ENCODE data around the gene ALAD. TPM values are rescaled to one million over a fixed set of nuclear protein-coding genes. Genes with fewer than 3 reads are reported as not detected.

ALAD gene
- total RNA-seq, 2 experiments from 2014 or later, result 33.9 to 40.4 TPM

GRCh38 chr9:113343732-113344231, 57.3 kb downstream of the ALAD start:
- no peaks in the 10 kb centered on the region for H3K27me3 Mint-ChIP-seq
- H3K4me1 Mint-ChIP-seq, result peaks cover 30% of the 10 kb centered on the region
- H3K4me3 Mint-ChIP-seq, result no peak overlapping the region
- no peaks in the 10 kb centered on the region for H3K36me3 Mint-ChIP-seq
- peak overlapping the region; percentile 63 for H3K27ac Mint-ChIP-seq
- ATAC-seq (ENCODE audit: low read depth), result peak; percentile 19
- DNase-seq, result no peak
- no peaks in the 10 kb centered on the region for H3K9me3 Mint-ChIP-seq
- POLR2A ChIA-PET, result no interaction called here

- ATAC-seq (ENCODE audit: low read depth), result no peak
Observed at GRCh38 chr9:113341712-113342410, 59.2 kb downstream of the ALAD start.

GRCh38 chr9:113340011-113340699, 60.9 kb downstream of the ALAD start, which contains the start of gene WDR31:
Gene WDR31, minus strand, starts transcription at chr9:113340275. Its CDS starts 8,253 bp downstream, at chr9:113332022.
- H3K9me3 Mint-ChIP-seq, result no peaks in the 10 kb centered on the region
- DNase-seq (peak; percentile 85), ATAC-seq (ENCODE audit: low read depth) (peak; percentile 91)
- peaks cover 3% of the 10 kb centered on the region for H3K27me3 Mint-ChIP-seq
- H3K4me3 Mint-ChIP-seq, result peak within 1 kb of the TSS; percentile 88
- H3K4me1 Mint-ChIP-seq, result peaks cover 33% of the 10 kb centered on the region
- POLR2A ChIA-PET, result interaction anchor here (0.6 to 3.2 kb wide), 9 partner anchors 10 to 242 kb away, joined by 3 to 43 read pairs (median 7); partner anchors contain the start of genes ALAD, BSPRY, C9orf43 and CDC26
- no peaks in the 10 kb centered on the region for H3K36me3 Mint-ChIP-seq
- peak within 1 kb of the TSS; percentile 65 for H3K27ac Mint-ChIP-seq

More at GRCh38 chr9:113341712-113342410, 59.2 kb downstream of the ALAD start:
- H3K9me3 Mint-ChIP-seq, result no peaks in the 10 kb centered on the region
- H3K27me3 Mint-ChIP-seq, result peaks cover 3% of the 10 kb centered on the region
- peaks cover 24% of the 10 kb centered on the region for H3K4me1 Mint-ChIP-seq
- H3K27ac Mint-ChIP-seq, result peak overlapping the region; percentile 26
- no peak for DNase-seq
- H3K36me3 Mint-ChIP-seq, result no peaks in the 10 kb centered on the region
- POLR2A ChIA-PET, result interaction anchor here (1.0 to 3.2 kb wide), 2 partner anchors 8 to 58 kb away, joined by 3 to 43 read pairs; partner anchors contain the start of gene BSPRY
- peak overlapping the region; percentile 42 for H3K4me3 Mint-ChIP-seq

- Mint-ChIP-seq H3K27me3 (peaks cover 4% of the 10 kb centered on the region), H3K27ac (no peak overlapping the region), H3K9me3 (no peaks in the 10 kb centered on the region), H3K4me1 (peaks cover 30% of the 10 kb centered on the region), H3K4me3 (no peak overlapping the region), H3K36me3 (no peaks in the 10 kb centered on the region)
- no peak for ATAC-seq (ENCODE audit: low read depth)
- POLR2A ChIA-PET, result interaction anchor here (0.8 kb wide), 1 partner anchor 53 kb away, joined by 3 read pairs; no protein-coding TSS in a partner anchor
- DNase-seq, result no peak
Observed at GRCh38 chr9:113337714-113338113, 63.4 kb downstream of the ALAD start.

Other genes with a start within 250 kb of the ALAD start
- gene FKBP15, start 180.0 kb downstream of the ALAD start, total RNA-seq, result 10 to 100 TPM; 37.4 to 40.7 TPM
- 1 to 10 TPM; 8.8 to 9.3 TPM for gene SLC31A1, start 179.7 kb downstream of the ALAD start, total RNA-seq
- gene CDC26, start 125.7 kb downstream of the ALAD start, total RNA-seq, result 10 to 100 TPM; 27.5 to 28.9 TPM
- 10 to 100 TPM; 31.1 to 31.8 TPM for gene PRPF4, start 125.6 kb downstream of the ALAD start, total RNA-seq
- gene RNF183, start 97.9 kb downstream of the ALAD start, total RNA-seq, result under 1 TPM; 0.14 to 0.37 TPM
- under 1 TPM; 0.99 to 1.00 TPM for gene WDR31, start 61.0 kb downstream of the ALAD start, total RNA-seq
- gene BSPRY, start 51.7 kb downstream of the ALAD start, total RNA-seq, result 10 to 100 TPM in 1 of 2 experiments, 1 to 10 TPM in 1; 9.6 to 10.6 TPM
- 10 to 100 TPM; 20.0 to 21.3 TPM for gene HDHD3, start 24.3 kb downstream of the ALAD start, total RNA-seq
- 10 to 100 TPM; 51.7 to 52.2 TPM for gene POLE3, start 9.4 kb upstream of the ALAD start, total RNA-seq
- gene C9orf43, start 9.5 kb upstream of the ALAD start, total RNA-seq, result under 1 TPM; 0.36 to 0.54 TPM
- 10 to 100 TPM; 63.2 to 65.5 TPM for gene RGS3, start 62.4 kb upstream of the ALAD start, total RNA-seq

Data from activated naive CD8-positive, alpha-beta T cell treated with anti-CD3 and anti-CD28 coated beads, Interleukin-2, amount 10 ng/mL, durations not matched to agents 7 days and 5 days (primary cell).